Panc1 (cell line): ENCODE data around the gene SEC61B. TPM values are rescaled to one million over a fixed set of nuclear protein-coding genes. Genes with fewer than 3 reads are reported as not detected.

Experiments
- ATAC-seq: fragments of 200-7000 bp; cut with Tn5 transposase; 2 replicates; pipeline ENCODE4 v1.9.1; 2020; ENCODE audit warnings: mild to moderate bottlenecking, moderate library complexity
- BruUV-seq: library from RNA; stranded (reverse); fragments of 400-500 nt; replicated peaks from 2 replicates; lab custom pipeline; 2021; lab: Mats Ljungman, UMichigan
- CTCF ChIA-PET: fragments of 300-600 bp; sonication (Branson Sonifier 250); formaldehyde crosslinking; loops from one replicate; lab custom pipeline; 2022; ENCODE audit warnings: antibody characterized with exemption; lab: Charles Lee
- POLR2A ChIA-PET: fragments of 300-600 bp; sonication (Branson Sonifier 250); formaldehyde crosslinking; loops from one replicate; lab custom pipeline; 2022; ENCODE audit warnings: antibody characterized with exemption; lab: Charles Lee
- DNase-seq: peaks from one replicate; pipeline ENCODE4 v3.0.0-alpha.2; 2010; ENCODE audit warnings: low read depth, low spot score
- H3K27ac ChIP-seq: 2 replicates; pipeline ENCODE4 v1.5.1; 2011; ENCODE audit warnings: mild to moderate bottlenecking, low read length, inconsistent platforms
- H3K27me3 ChIP-seq: fragments of 200-500 bp; sonication (Bioruptor generic); 2 replicates; pipeline ENCODE4 v1.6.0; 2014; ENCODE audit warnings: low read length, inconsistent platforms; ENCODE audit not compliant: control insufficient read depth, insufficient read depth
- H3K36me3 ChIP-seq: fragments of 200-500 bp; sonication (Bioruptor generic); 2 replicates; pipeline ENCODE4 v1.5.1; 2014; ENCODE audit warnings: inconsistent platforms, mild to moderate bottlenecking, low read length, moderate library complexity; ENCODE audit not compliant: control insufficient read depth, insufficient read depth
- H3K4me1 ChIP-seq: 2 replicates; pipeline ENCODE4 v1.5.1; 2011; ENCODE audit warnings: inconsistent platforms, mild to moderate bottlenecking, low read length, moderate library complexity; ENCODE audit not compliant: control insufficient read depth, insufficient read depth
- H3K4me3 ChIP-seq, 2 experiments: 2 replicates each; pipeline ENCODE4 v1.5.1; 2011 to 2012; ENCODE audit warnings: low read depth in 2 of 2, low read length in 2 of 2, mild to moderate bottlenecking in 2 of 2, inconsistent platforms in 1 of 2, moderate library complexity in 1 of 2
- H3K9me3 ChIP-seq: fragments of 200-500 bp; sonication (Bioruptor generic); 2 replicates; pipeline ENCODE4 v1.5.1; 2014; ENCODE audit warnings: low read depth, mild to moderate bottlenecking, inconsistent platforms, low read length, moderate library complexity; ENCODE audit not compliant: control insufficient read depth, insufficient read depth
- POLR2AphosphoS5 ChIP-seq: IDR thresholded peaks from 2 replicates; pipeline ENCODE4 v1.6.1; 2012; ENCODE audit warnings: mild to moderate bottlenecking, low read depth, low read length, moderate library complexity
- REST ChIP-seq, 2 experiments: IDR thresholded peaks; 2 replicates each; pipeline ENCODE4 v1.6.1; 2011 to 2012; ENCODE audit warnings: low read depth in 2 of 2, control low read depth in 1 of 2, low read length in 1 of 2, mild to moderate bottlenecking in 1 of 2, moderate library complexity in 1 of 2; ENCODE audit not compliant: insufficient read depth in 1 of 2
- SIN3A ChIP-seq: IDR thresholded peaks from 2 replicates; pipeline ENCODE4 v1.6.1; 2012; ENCODE audit warnings: low read depth, mild to moderate bottlenecking, low read length, moderate library complexity, borderline replicate concordance; ENCODE audit not compliant: insufficient read depth
- TCF7L2 ChIP-seq: IDR thresholded peaks from 2 replicates; pipeline ENCODE4 v1.6.1; 2011; ENCODE audit warnings: mild to moderate bottlenecking, low read depth, low read length, inconsistent platforms
- in situ Hi-C: cut with HindIII; loops from 2 replicates; pipeline ENCODE4 v1.10.0; 2016; ENCODE audit warnings: low sequenced_read_pairs, low pct_unique_long_range_greater_than_20kb
- intact Hi-C: fragments of 100-400 bp; cut with micrococcal nuclease; formaldehyde crosslinking; loops from one replicate; pipeline ENCODE4 v1.10.0; 2022; ENCODE audit not compliant: unreplicated experiment
- total RNA-seq: library from RNA; stranded (reverse); gene quantifications from one replicate; pipeline ENCODE4 v1.2.1, GENCODE V29; 2021; ENCODE audit not compliant: unreplicated experiment
- TF ChIP-seq, protein P1 (sequence below): fragments of 450-650 bp; IDR thresholded peaks from 2 replicates; pipeline ENCODE4 v1.5.1; 2017; ENCODE audit warnings: mild to moderate bottlenecking

SEC61B gene
- total RNA-seq, 1 experiment from 2014 or later, result 90.4 TPM

DNA sequence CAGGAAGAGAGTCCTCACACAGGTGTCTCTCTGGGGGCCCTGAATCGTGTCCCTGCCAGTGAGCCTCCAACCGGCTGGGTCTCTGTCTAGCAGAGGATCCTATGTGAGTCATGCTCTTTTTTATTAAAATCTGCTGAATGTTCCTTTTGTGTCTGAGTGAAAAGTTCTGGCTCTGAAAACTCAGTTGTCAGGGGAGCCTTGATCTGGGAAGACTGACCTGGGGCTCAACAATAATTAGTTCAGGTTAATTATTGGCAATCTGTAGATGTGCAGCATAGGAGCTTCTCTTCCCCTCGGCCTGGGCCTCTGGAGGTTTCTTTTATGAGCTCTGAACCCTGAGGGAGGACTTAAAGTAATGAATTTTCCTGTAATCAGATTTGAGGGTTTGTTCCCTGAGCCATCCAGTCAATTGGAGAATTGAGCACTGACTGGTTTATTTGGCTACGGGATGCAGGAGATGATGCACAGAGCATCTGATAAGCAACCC is 45.5 kb upstream of the SEC61B start:
- Histone ChIP-seq H3K4me3 (no peak overlapping the region), H3K27ac (no peak overlapping the region), H3K9me3 (no peaks in the 10 kb centered on the region), H3K27me3 (no peaks in the 10 kb centered on the region), H3K4me1 (no peaks in the 10 kb centered on the region; the same call in 1 of the 2 replicates), H3K36me3 (no peaks in the 10 kb centered on the region)
- intact Hi-C loops, result no loop called here
- in situ Hi-C loops, result no loop called here
- BruUV-seq, result no TSS peak
- CTCF ChIA-PET, result no interaction called here
- POLR2A ChIA-PET, result no interaction called here
- no peak for DNase-seq
- TF ChIP-seq, protein P1, sequence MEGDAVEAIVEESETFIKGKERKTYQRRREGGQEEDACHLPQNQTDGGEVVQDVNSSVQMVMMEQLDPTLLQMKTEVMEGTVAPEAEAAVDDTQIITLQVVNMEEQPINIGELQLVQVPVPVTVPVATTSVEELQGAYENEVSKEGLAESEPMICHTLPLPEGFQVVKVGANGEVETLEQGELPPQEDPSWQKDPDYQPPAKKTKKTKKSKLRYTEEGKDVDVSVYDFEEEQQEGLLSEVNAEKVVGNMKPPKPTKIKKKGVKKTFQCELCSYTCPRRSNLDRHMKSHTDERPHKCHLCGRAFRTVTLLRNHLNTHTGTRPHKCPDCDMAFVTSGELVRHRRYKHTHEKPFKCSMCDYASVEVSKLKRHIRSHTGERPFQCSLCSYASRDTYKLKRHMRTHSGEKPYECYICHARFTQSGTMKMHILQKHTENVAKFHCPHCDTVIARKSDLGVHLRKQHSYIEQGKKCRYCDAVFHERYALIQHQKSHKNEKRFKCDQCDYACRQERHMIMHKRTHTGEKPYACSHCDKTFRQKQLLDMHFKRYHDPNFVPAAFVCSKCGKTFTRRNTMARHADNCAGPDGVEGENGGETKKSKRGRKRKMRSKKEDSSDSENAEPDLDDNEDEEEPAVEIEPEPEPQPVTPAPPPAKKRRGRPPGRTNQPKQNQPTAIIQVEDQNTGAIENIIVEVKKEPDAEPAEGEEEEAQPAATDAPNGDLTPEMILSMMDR, result no peak
- TF ChIP-seq REST (IDR thresholded peaks at IDR 0.05; ENCODE audit: insufficient read depth in 1 of 2, low read depth in 2 of 2, low read length in 1 of 2), result no peak
- no peak for TF ChIP-seq TCF7L2
- no peak for TF ChIP-seq POLR2AphosphoS5
- TF ChIP-seq SIN3A, result no peak
- no peak for ATAC-seq

- intact Hi-C loops, result no loop called here
- H3K4me3 ChIP-seq, result no peak overlapping the region
- CTCF ChIA-PET, result no interaction called here
- POLR2A ChIA-PET, result no interaction called here
- DNase-seq (no peak), ATAC-seq (no peak)
- BruUV-seq, result no TSS peak
- H3K9me3 ChIP-seq, result no peaks in the 10 kb centered on the region
- no peaks in the 10 kb centered on the region for H3K4me1 ChIP-seq
- TF ChIP-seq SIN3A, result no peak
- no peak for TF ChIP-seq TCF7L2
- TF ChIP-seq, protein P1, result no peak
- TF ChIP-seq REST (IDR thresholded peaks at IDR 0.05; ENCODE audit: insufficient read depth in 1 of 2, low read depth in 2 of 2, low read length in 1 of 2), result no peak
- TF ChIP-seq POLR2AphosphoS5, result no peak
- no peaks in the 10 kb centered on the region for H3K36me3 ChIP-seq
- in situ Hi-C loops, result no loop called here
- H3K27me3 ChIP-seq, result no peaks in the 10 kb centered on the region
- H3K27ac ChIP-seq, result no peak overlapping the region
Observed at GRCh38 chr9:99177576-99178366, 44.3 kb upstream of the SEC61B start.
